Astrocyte (in vitro differentiated cells and primary cell): ENCODE results near the gene FOXD4. TPM values are rescaled to one million over a fixed set of nuclear protein-coding genes. Genes with fewer than 3 reads are reported as not detected.
"Not testable (repeated sequence)": the region's sequence is repeated elsewhere in the genome, so short reads cannot be mapped to it uniquely, and the experiment has no call there.

Experiments used
- DNase-seq: peaks from one replicate; pipeline ENCODE4 v3.0.0-alpha.2; 2010; ENCODE audit warnings: low read depth
- FAIRE-seq: peaks from 2 replicates; lab custom pipeline; 2011; peaks lifted over from hg19 to GRCh38; lab: Jason Lieb, UNC
- H2AFZ ChIP-seq: 2 replicates; pipeline ENCODE4 v1.6.0; 2012; ENCODE audit warnings: low read depth, low read length, inconsistent platforms
- H3K27ac ChIP-seq: 2 replicates; pipeline ENCODE4 v1.5.1; 2011; ENCODE audit warnings: low read depth, low read length, inconsistent platforms
- H3K27me3 ChIP-seq: 2 replicates; pipeline ENCODE4 v1.6.0; 2011; ENCODE audit warnings: low read length, inconsistent platforms; ENCODE audit not compliant: insufficient read depth
- H3K36me3 ChIP-seq: 2 replicates; pipeline ENCODE4 v1.5.1; 2011; ENCODE audit warnings: low read length, inconsistent platforms; ENCODE audit not compliant: insufficient read depth
- H3K4me1 ChIP-seq: 2 replicates; pipeline ENCODE4 v1.5.1; 2011; ENCODE audit warnings: low read length, inconsistent platforms; ENCODE audit not compliant: insufficient read depth
- H3K4me2 ChIP-seq: 2 replicates; pipeline ENCODE4 v1.6.0; 2012; ENCODE audit warnings: low read length, inconsistent platforms
- H3K4me3 ChIP-seq: 2 replicates; pipeline ENCODE4 v1.5.1; 2011; ENCODE audit warnings: low read depth, mild to moderate bottlenecking, low read length, inconsistent platforms; ENCODE audit not compliant: insufficient read depth
- H3K79me2 ChIP-seq: 2 replicates; pipeline ENCODE4 v1.6.0; 2012; ENCODE audit warnings: mild to moderate bottlenecking, low read length, inconsistent platforms; ENCODE audit not compliant: insufficient read depth
- H3K9ac ChIP-seq: 2 replicates; pipeline ENCODE4 v1.6.0; 2012; ENCODE audit warnings: mild to moderate bottlenecking, low read length, inconsistent platforms
- H3K9me3 ChIP-seq: 2 replicates; pipeline ENCODE4 v1.5.1; 2012; ENCODE audit warnings: low read depth, mild to moderate bottlenecking, low read length, inconsistent platforms; ENCODE audit not compliant: insufficient read depth
- H4K20me1 ChIP-seq: 2 replicates; pipeline ENCODE4 v1.6.0; 2012; ENCODE audit warnings: low read length, inconsistent platforms; ENCODE audit not compliant: insufficient read depth
- H3K27ac Mint-ChIP-seq: one replicate; pipeline ENCODE4 v1.8.0; 2021; ENCODE audit warnings: mild to moderate bottlenecking, mixed read lengths; ENCODE audit not compliant: unreplicated experiment
- H3K27me3 Mint-ChIP-seq: one replicate; pipeline ENCODE4 v1.8.0; 2021; ENCODE audit warnings: low read depth, mixed read lengths; ENCODE audit not compliant: unreplicated experiment
- H3K36me3 Mint-ChIP-seq: one replicate; pipeline ENCODE4 v1.8.0; 2021; ENCODE audit warnings: low read depth, mixed read lengths; ENCODE audit not compliant: unreplicated experiment
- H3K4me1 Mint-ChIP-seq: one replicate; pipeline ENCODE4 v1.8.0; 2021; ENCODE audit warnings: low read depth, mixed read lengths; ENCODE audit not compliant: unreplicated experiment
- H3K4me3 Mint-ChIP-seq: one replicate; pipeline ENCODE4 v1.8.0; 2021; ENCODE audit warnings: mild to moderate bottlenecking, moderate library complexity, mixed read lengths; ENCODE audit not compliant: unreplicated experiment
- H3K9me3 Mint-ChIP-seq: one replicate; pipeline ENCODE4 v1.8.0; 2021; ENCODE audit warnings: mild to moderate bottlenecking, mixed read lengths; ENCODE audit not compliant: unreplicated experiment
- EZH2 ChIP-seq: IDR thresholded peaks from 2 replicates; pipeline ENCODE4 v1.6.1; 2012; ENCODE audit warnings: mild to moderate bottlenecking, low read length, inconsistent platforms; ENCODE audit not compliant: insufficient read depth
- total RNA-seq: library from RNA; stranded (reverse); gene quantifications from 2 replicates; pipeline ENCODE4 v1.2.1, GENCODE V29; 2021

Gene FOXD4
- total RNA-seq, 1 donor from 2014 or later: 0.45 TPM

DNA sequence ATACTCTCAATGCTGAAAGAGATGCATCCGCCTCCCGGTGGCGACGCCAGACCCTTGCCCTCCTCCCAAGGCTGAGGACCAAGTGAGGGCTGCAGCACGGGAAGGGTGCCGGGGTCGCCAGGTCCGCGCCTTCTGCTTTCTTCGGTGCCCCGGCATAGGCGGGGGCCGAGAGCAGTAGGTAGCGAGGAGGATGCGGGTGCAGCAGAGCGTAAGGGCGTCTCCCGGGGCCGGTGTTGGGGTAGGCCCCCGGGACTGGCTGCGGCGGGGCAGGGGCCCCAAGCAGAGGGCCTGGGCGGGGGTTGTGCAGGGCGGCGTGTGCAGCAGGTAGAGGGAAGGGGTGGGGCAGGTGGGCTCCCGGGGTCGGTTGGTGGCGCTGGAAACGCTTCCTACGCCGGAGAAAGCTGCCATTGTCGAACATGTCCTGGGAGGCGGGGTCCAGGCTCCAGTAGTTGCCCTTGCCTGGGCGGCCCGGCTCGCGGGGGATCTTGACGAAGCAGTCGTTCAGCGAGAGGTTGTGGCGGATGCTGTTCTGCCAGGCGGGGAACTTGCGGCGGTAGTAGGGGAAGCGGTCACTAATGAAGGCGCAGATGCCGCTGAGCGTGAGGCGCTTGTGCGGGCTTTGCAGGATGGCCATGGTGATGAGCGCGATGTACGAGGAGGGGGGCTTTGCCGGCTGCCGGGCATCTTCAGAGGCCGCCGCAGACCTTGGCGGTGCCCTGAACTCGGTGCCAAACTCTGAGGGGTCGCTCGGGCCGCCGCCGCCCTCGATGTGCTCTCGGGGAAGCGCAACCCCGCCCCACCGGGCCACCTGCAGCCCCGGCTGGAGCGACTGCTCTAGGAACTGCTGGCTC is 848 bp downstream of the FOXD4 start:
- H3K4me1 Mint-ChIP-seq, H3K36me3 ChIP-seq, H4K20me1 ChIP-seq, FAIRE-seq, H3K27ac Mint-ChIP-seq, H3K27ac ChIP-seq, H3K4me3 ChIP-seq, H3K79me2 ChIP-seq, H3K36me3 Mint-ChIP-seq, H3K4me3 Mint-ChIP-seq, H3K4me2 ChIP-seq, H3K4me1 ChIP-seq, H2AFZ ChIP-seq, H3K9me3 ChIP-seq, DNase-seq, H3K9ac ChIP-seq: not testable (repeated sequence)
- H3K27me3 ChIP-seq: peaks cover 22% of the 10 kb centered on the region
- peaks cover 39% of the 10 kb centered on the region for H3K27me3 Mint-ChIP-seq
- TF ChIP-seq EZH2: peak; percentile 58
- peaks cover 16% of the 10 kb centered on the region for H3K9me3 Mint-ChIP-seq

DNA sequence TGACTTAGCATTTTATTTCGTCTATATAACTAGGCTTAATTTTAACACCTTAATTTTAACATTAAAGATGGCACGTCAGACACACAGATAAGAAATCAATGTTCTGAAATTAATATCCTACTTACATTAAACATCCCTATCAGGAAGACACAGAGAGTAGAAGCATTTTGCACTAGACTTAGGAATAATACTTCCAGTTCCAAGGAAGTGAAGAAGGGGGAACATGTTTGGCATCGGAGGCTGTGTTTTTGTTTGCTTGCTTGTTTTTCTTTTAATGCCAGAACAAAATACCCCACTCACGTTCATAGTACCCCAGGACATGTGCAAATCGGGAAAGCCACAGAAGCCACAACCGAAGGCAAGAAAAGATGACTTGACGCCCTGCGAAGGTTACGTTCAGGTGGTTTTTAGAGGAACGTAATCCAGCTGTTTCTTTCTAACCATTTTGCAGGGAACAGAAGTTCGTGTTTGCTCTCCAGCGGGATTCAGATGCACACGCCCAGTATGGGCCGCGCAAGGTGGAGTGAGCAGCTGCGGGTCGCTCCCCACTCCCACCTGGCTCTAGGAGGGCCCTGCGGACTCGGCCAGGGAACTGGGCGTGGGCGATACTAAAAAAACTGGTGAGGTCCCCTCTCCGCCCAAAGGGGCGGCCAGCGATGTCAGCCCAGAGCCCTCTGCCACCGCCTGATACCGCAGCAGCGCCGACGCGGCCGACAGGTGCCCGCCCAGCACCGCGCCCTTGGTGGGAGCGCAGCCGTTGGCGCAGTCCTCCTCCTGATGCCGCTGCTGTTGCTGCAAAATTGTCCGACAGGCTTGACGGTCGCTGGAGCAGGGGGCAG is 1.8 kb downstream of the FOXD4 start:
- not testable (repeated sequence) for FAIRE-seq
- peaks cover 42% of the 10 kb centered on the region for H3K27me3 Mint-ChIP-seq

DNA sequence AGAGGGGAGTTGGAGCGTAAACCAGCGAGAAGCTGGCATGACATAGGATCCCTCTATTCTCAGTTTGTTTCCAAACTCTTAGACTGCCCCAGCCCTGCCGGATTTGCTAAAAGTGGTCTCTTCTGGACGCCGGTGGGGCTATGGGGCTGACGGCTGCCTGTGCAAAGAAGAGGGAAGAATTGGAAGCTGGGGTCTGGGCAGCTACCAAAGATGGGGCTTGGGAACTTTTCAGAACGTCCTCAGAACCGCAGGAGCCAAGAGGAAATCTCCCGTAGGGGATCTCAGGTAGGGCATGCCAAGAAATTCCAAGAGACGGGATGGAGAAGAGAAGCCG is 3.1 kb downstream of the FOXD4 start:
- not testable (repeated sequence) for H3K27ac ChIP-seq, H3K27ac Mint-ChIP-seq, FAIRE-seq, H3K36me3 Mint-ChIP-seq, H3K9ac ChIP-seq, DNase-seq, H3K4me3 ChIP-seq, H3K4me2 ChIP-seq, H3K4me1 Mint-ChIP-seq, H3K4me3 Mint-ChIP-seq, H2AFZ ChIP-seq, H4K20me1 ChIP-seq, H3K4me1 ChIP-seq, H3K9me3 ChIP-seq, H3K36me3 ChIP-seq, H3K79me2 ChIP-seq
- peaks cover 16% of the 10 kb centered on the region for H3K9me3 Mint-ChIP-seq
- peaks cover 22% of the 10 kb centered on the region for H3K27me3 ChIP-seq
- H3K27me3 Mint-ChIP-seq: peaks cover 42% of the 10 kb centered on the region

More for the DNA sequence above, 1.8 kb downstream of the FOXD4 start:
- H3K27ac ChIP-seq, H3K4me1 Mint-ChIP-seq, H3K4me3 ChIP-seq, H3K4me3 Mint-ChIP-seq, H3K9me3 ChIP-seq, H3K36me3 ChIP-seq, H3K4me1 ChIP-seq, H3K4me2 ChIP-seq, H3K36me3 Mint-ChIP-seq, DNase-seq, H3K9ac ChIP-seq, H3K79me2 ChIP-seq, H4K20me1 ChIP-seq, H2AFZ ChIP-seq: not testable (repeated sequence)
- Mint-ChIP-seq H3K27ac (peak overlapping the region; percentile 26), H3K9me3 (peaks cover 16% of the 10 kb centered on the region)
- peaks cover 22% of the 10 kb centered on the region for H3K27me3 ChIP-seq
- peak; percentile 61 for TF ChIP-seq EZH2
